ENCODE results near the gene SLC36A2.

The SLC36A2 gene

GRCh38 chr5:151296478-151296830 lies 50.9 kb downstream of the SLC36A2 start:
- TF ChIP-seq TCF12 (IDR thresholded peaks at IDR 0.05; ENCODE audit: low read depth) (no peak), ZBTB7A (IDR thresholded peaks at IDR 0.05; ENCODE audit: low read depth) (no peak), CREB1 (IDR thresholded peaks at IDR 0.05; ENCODE audit: low read depth) (no peak), REST (IDR thresholded peaks at IDR 0.05; ENCODE audit: low read depth) (no peak), CEBPB (IDR thresholded peaks at IDR 0.05) (no peak), NFIC (IDR thresholded peaks at IDR 0.05) (no peak), EP300 (IDR thresholded peaks at IDR 0.05; ENCODE audit: borderline replicate concordance) (no peak), TEAD4 (IDR thresholded peaks at IDR 0.05) (no peak), EGR1 (IDR thresholded peaks at IDR 0.05) (no peak), YY1 (IDR thresholded peaks at IDR 0.05; ENCODE audit: low read depth) (no peak), RAD21 (IDR thresholded peaks at IDR 0.05; ENCODE audit: low read depth) (no peak), USF1 (IDR thresholded peaks at IDR 0.05) (no peak), FOXM1 (IDR thresholded peaks at IDR 0.05; ENCODE audit: borderline replicate concordance, low read depth) (no peak), TAF1 (IDR thresholded peaks at IDR 0.05; ENCODE audit: low read depth) (no peak)
- TF ChIP-seq, protein P1, sequence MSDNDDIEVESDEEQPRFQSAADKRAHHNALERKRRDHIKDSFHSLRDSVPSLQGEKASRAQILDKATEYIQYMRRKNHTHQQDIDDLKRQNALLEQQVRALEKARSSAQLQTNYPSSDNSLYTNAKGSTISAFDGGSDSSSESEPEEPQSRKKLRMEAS (IDR thresholded peaks at IDR 0.05), result no peak

DNA sequence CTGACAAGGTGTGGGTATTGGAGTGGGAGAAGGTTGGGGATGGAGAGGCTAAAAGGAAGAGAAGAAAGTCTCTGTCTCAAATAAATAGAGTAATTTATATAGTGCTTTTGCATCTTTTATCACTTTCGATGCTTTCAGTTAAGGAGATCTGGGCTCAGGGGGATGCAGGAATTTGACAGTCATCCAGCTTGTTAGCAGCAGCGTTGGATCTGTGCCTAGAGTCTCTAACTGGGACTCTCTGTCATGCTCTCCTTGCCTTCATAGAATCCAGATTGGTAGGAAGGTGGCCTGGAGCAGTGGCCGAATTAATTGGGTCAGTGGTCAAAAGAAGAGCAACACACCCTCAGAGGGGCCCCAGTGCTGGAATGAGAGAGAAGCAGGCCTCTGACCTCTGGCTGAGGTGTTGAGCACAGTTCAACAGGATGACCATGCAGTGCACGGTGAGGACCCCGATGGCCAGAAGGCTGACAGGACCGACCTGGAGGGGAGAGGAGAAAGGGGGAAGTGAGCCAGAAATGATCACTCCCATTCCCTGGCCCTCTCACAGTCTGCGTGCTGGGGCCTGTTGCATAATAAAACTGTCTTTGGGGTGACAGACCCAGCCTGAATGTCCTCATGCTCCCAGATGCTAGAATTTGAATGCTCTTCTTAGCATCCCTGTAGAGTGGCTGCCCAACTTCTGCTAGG lies 51.4 kb downstream of the SLC36A2 start:
- TF ChIP-seq, protein P1 (IDR thresholded peaks at IDR 0.05), result no peak
- TF ChIP-seq NFIC (IDR thresholded peaks at IDR 0.05), result no peak
- no peak for TF ChIP-seq TEAD4 (IDR thresholded peaks at IDR 0.05)
- TF ChIP-seq TCF12 (IDR thresholded peaks at IDR 0.05; ENCODE audit: low read depth), result no peak
- TF ChIP-seq REST (IDR thresholded peaks at IDR 0.05; ENCODE audit: low read depth), result no peak
- no peak for TF ChIP-seq TAF1 (IDR thresholded peaks at IDR 0.05; ENCODE audit: low read depth)
- TF ChIP-seq CREB1 (IDR thresholded peaks at IDR 0.05; ENCODE audit: low read depth), result no peak
- TF ChIP-seq USF1 (IDR thresholded peaks at IDR 0.05), result no peak
- no peak for TF ChIP-seq EGR1 (IDR thresholded peaks at IDR 0.05)
- no peak for TF ChIP-seq RAD21 (IDR thresholded peaks at IDR 0.05; ENCODE audit: low read depth)
- TF ChIP-seq YY1 (IDR thresholded peaks at IDR 0.05; ENCODE audit: low read depth), result no peak
- no peak for TF ChIP-seq EP300 (IDR thresholded peaks at IDR 0.05; ENCODE audit: borderline replicate concordance)
- no peak for TF ChIP-seq ZBTB7A (IDR thresholded peaks at IDR 0.05; ENCODE audit: low read depth)
- no peak for TF ChIP-seq CEBPB (IDR thresholded peaks at IDR 0.05)
- TF ChIP-seq FOXM1 (IDR thresholded peaks at IDR 0.05; ENCODE audit: borderline replicate concordance, low read depth), result no peak

DNA sequence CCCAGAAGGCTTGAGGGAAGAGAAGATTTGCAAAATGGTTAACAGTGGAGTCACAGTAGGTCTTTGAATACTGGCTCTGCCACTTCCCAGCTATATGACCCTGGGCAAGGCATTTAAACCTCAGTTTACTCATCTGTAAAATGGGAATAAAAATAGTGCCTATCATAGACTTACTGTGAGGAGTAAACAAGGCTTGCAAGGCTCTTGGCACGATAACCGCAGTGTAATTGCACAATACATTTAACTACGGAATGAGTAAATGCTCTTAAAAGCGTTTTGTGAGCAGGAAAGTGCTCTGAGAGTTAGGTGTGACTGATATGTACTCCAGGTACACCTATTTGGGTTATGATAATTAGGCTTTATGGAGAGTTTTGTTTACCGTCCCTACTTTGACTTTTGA lies 52.2 kb downstream of the SLC36A2 start:
- TF ChIP-seq USF1 (IDR thresholded peaks at IDR 0.05), result no peak
- no peak for TF ChIP-seq TEAD4 (IDR thresholded peaks at IDR 0.05)
- TF ChIP-seq CREB1 (IDR thresholded peaks at IDR 0.05; ENCODE audit: low read depth), result no peak
- TF ChIP-seq NFIC (IDR thresholded peaks at IDR 0.05), result no peak
- TF ChIP-seq, protein P1 (IDR thresholded peaks at IDR 0.05), result no peak
- no peak for TF ChIP-seq TAF1 (IDR thresholded peaks at IDR 0.05; ENCODE audit: low read depth)
- no peak for TF ChIP-seq EP300 (IDR thresholded peaks at IDR 0.05; ENCODE audit: borderline replicate concordance)
- no peak for TF ChIP-seq ZBTB7A (IDR thresholded peaks at IDR 0.05; ENCODE audit: low read depth)
- TF ChIP-seq REST (IDR thresholded peaks at IDR 0.05; ENCODE audit: low read depth), result no peak
- no peak for TF ChIP-seq CEBPB (IDR thresholded peaks at IDR 0.05)
